HG03460 (cell line): ENCODE measurements around the gene TSHR.

Experiments
- ATAC-seq: cut with Tn5 transposase; IDR thresholded peaks from one replicate; pipeline ENCODE4 v1.9.1; 2021; ENCODE audit not compliant: unreplicated experiment

The TSHR gene

DNA sequence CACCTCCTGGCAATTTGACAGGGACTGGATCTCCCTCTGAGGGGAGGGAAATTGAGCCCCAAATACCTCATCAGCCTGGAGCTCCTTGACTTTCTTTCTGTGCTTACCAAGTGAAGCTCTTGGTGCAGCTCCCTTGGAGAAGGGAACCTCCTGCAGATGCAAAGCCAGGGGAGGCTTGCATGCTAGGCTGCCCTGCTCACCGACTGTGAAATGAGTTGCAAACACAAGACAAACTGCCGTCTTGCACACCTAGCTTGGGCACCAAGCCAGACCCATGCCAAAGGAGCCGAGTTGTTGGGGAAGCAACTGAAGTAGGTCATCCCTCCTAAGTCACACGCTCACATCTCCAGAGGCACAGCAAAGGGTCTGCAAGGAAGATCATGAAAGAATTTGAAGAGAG, 170.1 kb downstream of the TSHR start:
- ATAC-seq: no peak

DNA sequence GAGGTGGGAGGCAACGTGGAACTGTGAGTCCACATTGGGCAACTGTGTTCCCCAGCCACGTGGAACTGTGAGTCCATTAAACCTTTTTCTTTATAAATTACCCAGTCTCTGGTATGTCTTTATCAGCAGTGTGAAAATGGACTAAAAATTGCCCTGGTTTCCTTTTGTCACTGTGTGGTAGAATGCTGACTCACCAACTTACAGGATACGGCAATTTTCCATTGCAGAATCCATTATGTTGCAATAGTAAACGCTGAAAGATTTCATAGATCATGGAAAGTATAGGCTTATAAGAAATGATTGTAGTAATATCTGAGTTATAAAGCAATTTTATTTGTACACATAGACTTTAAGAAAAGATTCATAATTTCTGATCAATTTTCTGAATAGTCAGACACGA, 172.4 kb downstream of the TSHR start:
- no peak for ATAC-seq

- ATAC-seq: no peak
These were observed 173.8 kb downstream of the TSHR start for GRCh38 chr14:81129242-81129641.

DNA sequence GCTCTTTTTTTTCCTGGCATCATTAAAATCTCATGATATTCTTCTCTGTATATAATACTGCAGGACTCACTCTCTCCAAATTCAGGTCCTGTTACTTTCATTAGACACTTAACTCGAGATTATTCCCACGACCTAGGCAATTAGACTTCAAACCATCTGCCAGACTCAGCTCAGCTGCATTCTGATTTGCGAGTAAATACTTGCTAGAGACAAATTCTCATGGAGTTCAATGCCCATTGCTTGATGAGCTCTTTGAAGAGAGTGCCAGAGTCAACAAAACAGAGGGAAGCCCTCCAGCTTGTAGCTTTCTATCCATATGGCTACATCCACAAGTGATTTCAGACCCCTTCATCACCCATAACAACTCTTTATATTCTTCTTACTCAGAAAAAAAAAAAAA, 177.0 kb downstream of the TSHR start:
- no peak for ATAC-seq

- no peak for ATAC-seq
These were observed 178.0 kb downstream of the TSHR start for GRCh38 chr14:81133400-81133799.

- no peak for ATAC-seq
These were observed 181.9 kb downstream of the TSHR start for GRCh38 chr14:81137316-81137715.

- no peak for ATAC-seq
These were observed 183.0 kb downstream of the TSHR start for GRCh38 chr14:81138429-81138828.

DNA sequence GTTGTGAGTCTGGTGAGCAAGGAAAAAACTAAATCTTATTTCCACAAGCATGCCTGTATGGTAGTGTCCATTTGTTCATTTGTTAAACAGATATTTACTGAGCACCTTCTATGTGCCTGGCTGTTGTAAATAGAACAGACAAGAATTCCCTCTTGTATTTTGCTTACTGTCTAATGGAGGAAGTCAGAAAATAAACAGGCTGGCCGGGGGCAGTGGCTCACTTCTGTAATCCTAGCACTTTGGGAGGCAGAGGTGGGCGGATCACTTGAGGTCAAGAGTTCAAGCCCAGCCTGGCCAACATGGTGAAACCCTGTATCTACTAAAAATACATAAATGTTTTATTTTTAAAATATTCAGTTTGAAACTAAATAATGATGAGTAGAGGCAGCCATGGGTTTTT, 186.0 kb downstream of the TSHR start:
- ATAC-seq: no peak

DNA sequence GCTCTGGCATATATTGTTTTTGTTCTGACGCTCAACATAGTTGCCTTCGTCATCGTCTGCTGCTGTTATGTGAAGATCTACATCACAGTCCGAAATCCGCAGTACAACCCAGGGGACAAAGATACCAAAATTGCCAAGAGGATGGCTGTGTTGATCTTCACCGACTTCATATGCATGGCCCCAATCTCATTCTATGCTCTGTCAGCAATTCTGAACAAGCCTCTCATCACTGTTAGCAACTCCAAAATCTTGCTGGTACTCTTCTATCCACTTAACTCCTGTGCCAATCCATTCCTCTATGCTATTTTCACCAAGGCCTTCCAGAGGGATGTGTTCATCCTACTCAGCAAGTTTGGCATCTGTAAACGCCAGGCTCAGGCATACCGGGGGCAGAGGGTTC, 188.4 kb downstream of the TSHR start:
- ATAC-seq: no peak

- ATAC-seq: no peak
These were observed 189.6 kb downstream of the TSHR start for GRCh38 chr14:81144824-81145603.

- peak; percentile 77 for ATAC-seq
These were observed 191.9 kb downstream of the TSHR start for GRCh38 chr14:81147140-81147897.

DNA sequence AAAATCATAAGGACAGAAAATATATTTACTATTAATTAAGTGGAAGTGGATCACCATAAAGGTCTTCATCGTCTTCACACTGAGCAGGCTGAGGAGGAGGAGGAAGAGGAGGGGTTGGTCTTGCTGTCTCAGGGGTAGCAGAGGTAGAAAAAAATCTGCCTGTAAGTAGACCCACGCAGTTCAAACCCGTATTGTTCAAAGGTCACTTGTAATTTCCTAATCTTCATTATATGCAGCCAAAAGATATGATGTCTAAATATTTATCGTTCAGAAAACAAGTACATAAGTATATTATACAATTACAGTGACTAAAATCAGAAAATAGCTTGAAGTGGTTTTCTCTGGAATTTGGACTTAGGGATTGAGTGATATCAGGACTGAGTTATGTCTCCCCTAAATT, 193.2 kb downstream of the TSHR start:
- no peak for ATAC-seq

DNA sequence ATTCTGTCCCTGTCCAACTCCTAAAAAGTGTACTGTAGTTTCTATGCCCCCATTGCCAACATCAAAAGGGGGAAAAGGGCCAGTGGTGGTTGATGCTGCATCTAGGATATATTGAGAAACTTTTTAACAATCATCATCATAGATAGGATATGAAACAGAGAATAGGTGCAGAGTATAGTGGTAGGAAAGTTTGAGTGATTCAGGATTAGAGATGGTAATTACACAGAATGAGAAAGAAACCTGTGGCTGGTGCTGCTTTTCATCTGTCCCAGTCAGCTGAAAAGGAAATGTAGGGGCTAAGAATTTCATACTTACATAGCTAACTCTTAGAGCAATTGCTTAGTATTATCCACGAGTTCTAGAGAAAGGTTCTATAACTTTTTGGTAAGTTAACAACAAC, 197.8 kb downstream of the TSHR start:
- no peak for ATAC-seq

GRCh38 chr14:81157431-81157830, 202.0 kb downstream of the TSHR start:
- ATAC-seq: no peak

DNA sequence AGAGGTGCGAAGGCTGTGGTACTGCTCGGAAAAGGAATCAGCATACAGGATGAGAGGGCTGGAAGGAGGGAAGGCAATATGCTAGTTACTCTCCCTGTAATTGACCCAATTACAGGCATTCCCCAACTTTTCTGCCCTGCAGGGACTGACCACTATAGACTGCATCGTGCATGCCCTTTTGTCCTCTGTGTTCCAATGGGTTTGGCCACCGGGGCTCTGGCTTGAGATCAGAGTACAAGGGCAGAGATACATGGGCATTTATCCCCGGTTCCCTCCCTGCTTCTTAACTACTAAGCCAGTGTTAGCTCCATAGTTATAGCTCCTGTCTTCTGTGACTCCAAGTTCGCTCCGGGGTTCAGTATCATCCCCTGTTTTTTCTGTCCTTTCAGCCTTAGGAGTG, 205.7 kb downstream of the TSHR start:
- no peak for ATAC-seq

DNA sequence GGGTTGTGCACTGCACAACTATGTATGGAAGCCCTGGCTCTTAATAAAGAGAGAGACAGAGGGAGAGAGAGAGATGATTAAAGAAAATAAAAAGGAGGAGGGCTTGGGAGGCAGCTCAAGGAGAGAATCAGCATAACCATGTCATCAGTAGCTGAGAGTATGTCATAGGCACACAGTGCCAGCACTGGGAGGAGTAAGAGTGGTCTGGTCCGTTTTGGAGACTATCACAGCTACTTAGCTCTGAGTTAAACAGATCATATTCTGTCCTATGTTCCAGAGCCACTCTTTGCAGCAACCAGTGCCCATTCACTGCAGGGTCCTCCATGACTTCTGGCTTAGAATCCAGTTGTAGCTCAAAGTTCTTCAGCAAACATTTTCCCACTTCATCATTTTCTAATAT, 206.3 kb downstream of the TSHR start:
- ATAC-seq: no peak

- no peak for ATAC-seq
These were observed 207.5 kb downstream of the TSHR start for GRCh38 chr14:81162941-81163340.

GRCh38 chr14:81164167-81164774, 208.8 kb downstream of the TSHR start:
- ATAC-seq: peak; percentile 92

GRCh38 chr14:81165188-81165587, 209.8 kb downstream of the TSHR start:
- ATAC-seq: no peak

DNA sequence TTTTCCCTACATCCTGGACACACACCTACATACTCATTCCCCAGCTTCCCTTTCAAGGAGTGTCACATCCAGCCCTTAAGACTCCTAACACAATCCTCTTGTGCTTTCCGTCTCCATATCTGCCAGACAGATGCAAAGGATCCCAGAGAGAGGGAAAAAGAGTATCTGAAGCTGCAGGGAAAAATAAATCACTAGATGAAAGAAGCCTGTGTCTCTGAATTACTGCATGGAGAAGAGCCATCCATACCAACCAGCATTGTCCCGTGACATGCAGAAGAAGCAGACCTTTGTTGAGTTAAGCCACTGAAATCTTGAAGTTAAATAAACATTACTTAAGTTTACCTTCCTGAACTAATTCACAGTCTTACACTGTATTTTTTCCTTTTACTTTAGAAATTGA, 210.7 kb downstream of the TSHR start:
- no peak for ATAC-seq

GRCh38 chr14:81169267-81169666, 213.8 kb downstream of the TSHR start:
- no peak for ATAC-seq

GRCh38 chr14:81169711-81170103, 214.3 kb downstream of the TSHR start:
- peak; percentile 23 for ATAC-seq
